Stimulated activated naive B cell treated with anti-CD40 and anti-IgM and Interleukin-4, amounts not matched to agents 10 μg/mL and 1 μg/mL and 100 μg/mL, for 72 hours (primary cell): ENCODE measurements around the gene NUCB2.
"Not testable (repeated sequence)": the region's sequence is repeated elsewhere in the genome, so short reads cannot be mapped to it uniquely, and the experiment has no call there.

Experiments
- ATAC-seq, 2 donors: fragments of 150-1000 bp; cut with Tn5 transposase; replicated peaks; 2 replicates each; pipeline ENCODE4 v1.10.0; 2021; ENCODE audit warnings: moderate library complexity in 1 of 2
- DNase-seq: peaks from one replicate; pipeline ENCODE4 v3.0.0; 2021
- H3K27ac Mint-ChIP-seq: one replicate; pipeline ENCODE4 v1.8.0; 2022; ENCODE audit warnings: mild to moderate bottlenecking, mixed read lengths
- H3K27me3 Mint-ChIP-seq, 2 donors: one replicate each; pipeline ENCODE4 v1.8.0; 2022; ENCODE audit warnings: mixed read lengths in 2 of 2
- H3K36me3 Mint-ChIP-seq, 2 donors: one replicate each; pipeline ENCODE4 v1.8.0; 2022; ENCODE audit warnings: mixed read lengths in 2 of 2, mild to moderate bottlenecking in 1 of 2
- H3K4me1 Mint-ChIP-seq, 2 donors: one replicate each; pipeline ENCODE4 v1.8.0; 2022; ENCODE audit warnings: mixed read lengths in 2 of 2, mild to moderate bottlenecking in 1 of 2
- H3K4me3 Mint-ChIP-seq, 2 donors: one replicate each; pipeline ENCODE4 v1.8.0; 2022; ENCODE audit warnings: mild to moderate bottlenecking in 2 of 2, mixed read lengths in 2 of 2, moderate library complexity in 1 of 2
- H3K9me3 Mint-ChIP-seq, 2 donors: one replicate each; pipeline ENCODE4 v1.8.0; 2022; ENCODE audit warnings: mixed read lengths in 2 of 2, mild to moderate bottlenecking in 1 of 2

NUCB2 gene

GRCh38 chr11:17257196-17257595 is 19.3 kb upstream of the NUCB2 start:
- DNase-seq (no peak), ATAC-seq (no peak)
- H3K9me3 Mint-ChIP-seq: no peaks in the 10 kb centered on the region
- no peak overlapping the region for H3K4me3 Mint-ChIP-seq
- H3K36me3 Mint-ChIP-seq: no peaks in the 10 kb centered on the region
- H3K4me1 Mint-ChIP-seq: no peaks in the 10 kb centered on the region
- H3K27ac Mint-ChIP-seq: no peak overlapping the region
- H3K27me3 Mint-ChIP-seq: peaks cover 0 to 1% of the 10 kb centered on the region in 2 donors

DNA sequence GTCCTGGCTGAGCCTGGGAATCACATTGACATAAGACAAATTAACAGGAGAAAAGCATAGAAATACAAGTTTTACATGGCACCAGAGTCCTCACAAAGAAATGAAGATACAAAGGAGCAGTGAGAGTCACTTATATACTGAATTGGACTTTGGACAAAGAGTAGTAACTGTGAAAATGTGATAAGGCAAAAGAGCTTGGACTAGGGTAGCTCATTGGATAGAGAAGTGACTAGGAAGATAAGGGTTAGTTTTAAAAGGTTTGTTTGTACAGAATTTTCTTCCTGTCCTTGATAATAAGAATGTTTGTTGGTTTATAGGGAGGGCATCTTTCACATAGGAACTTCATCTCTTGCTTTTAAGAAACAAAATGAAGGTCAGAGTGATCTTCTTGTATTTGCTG is 17.9 kb upstream of the NUCB2 start:
- Mint-ChIP-seq H3K4me3 (no peak overlapping the region), H3K9me3 (no peaks in the 10 kb centered on the region), H3K36me3 (no peaks in the 10 kb centered on the region), H3K4me1 (no peaks in the 10 kb centered on the region), H3K27ac (no peak overlapping the region), H3K27me3 (peaks cover 4 to 5% of the 10 kb centered on the region in 2 donors)
- DNase-seq: no peak
- ATAC-seq: no peak

DNA sequence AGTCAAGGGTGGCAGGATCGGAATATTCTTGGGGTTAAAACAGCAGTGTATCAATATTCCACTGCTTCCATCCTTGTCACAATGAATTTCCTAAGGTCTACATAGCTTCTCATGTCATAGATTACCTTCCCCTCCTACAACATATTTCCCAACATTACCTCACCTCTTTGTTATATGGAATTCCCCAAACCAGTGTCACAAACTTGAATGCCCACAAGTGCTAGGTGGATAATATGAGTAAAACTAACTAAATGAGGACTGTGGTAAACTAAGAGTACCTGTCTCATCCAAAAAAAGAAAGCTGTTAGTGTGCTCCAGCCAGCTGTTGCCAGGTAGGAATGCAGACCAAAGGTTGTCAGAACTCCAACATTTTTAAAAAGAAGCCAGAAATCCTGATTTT is 17.0 kb upstream of the NUCB2 start:
- H3K36me3 Mint-ChIP-seq: no peaks in the 10 kb centered on the region
- no peaks in the 10 kb centered on the region for H3K4me1 Mint-ChIP-seq
- ATAC-seq (no peak), DNase-seq (no peak)
- peaks cover 4 to 5% of the 10 kb centered on the region in 2 donors for H3K27me3 Mint-ChIP-seq
- no peak overlapping the region for H3K4me3 Mint-ChIP-seq
- no peak overlapping the region for H3K27ac Mint-ChIP-seq
- H3K9me3 Mint-ChIP-seq: no peaks in the 10 kb centered on the region

- Mint-ChIP-seq H3K9me3 (no peaks in the 10 kb centered on the region), H3K36me3 (no peaks in the 10 kb centered on the region), H3K4me3 (no peak overlapping the region), H3K27me3 (peaks cover 4 to 5% of the 10 kb centered on the region in 2 donors), H3K4me1 (no peaks in the 10 kb centered on the region), H3K27ac (no peak overlapping the region)
- no peak for ATAC-seq
- no peak for DNase-seq
These were observed 16.5 kb upstream of the NUCB2 start for GRCh38 chr11:17260020-17260419.

- Mint-ChIP-seq H3K36me3 (no peaks in the 10 kb centered on the region), H3K27me3 (peaks cover 4 to 5% of the 10 kb centered on the region in 2 donors), H3K4me1 (peaks cover under 1 to 5% of the 10 kb centered on the region in 2 donors), H3K27ac (no peak overlapping the region), H3K9me3 (no peaks in the 10 kb centered on the region), H3K4me3 (no peak overlapping the region)
- DNase-seq (no peak), ATAC-seq (no peak)
These were observed 12.8 kb upstream of the NUCB2 start for GRCh38 chr11:17263769-17264168.

DNA sequence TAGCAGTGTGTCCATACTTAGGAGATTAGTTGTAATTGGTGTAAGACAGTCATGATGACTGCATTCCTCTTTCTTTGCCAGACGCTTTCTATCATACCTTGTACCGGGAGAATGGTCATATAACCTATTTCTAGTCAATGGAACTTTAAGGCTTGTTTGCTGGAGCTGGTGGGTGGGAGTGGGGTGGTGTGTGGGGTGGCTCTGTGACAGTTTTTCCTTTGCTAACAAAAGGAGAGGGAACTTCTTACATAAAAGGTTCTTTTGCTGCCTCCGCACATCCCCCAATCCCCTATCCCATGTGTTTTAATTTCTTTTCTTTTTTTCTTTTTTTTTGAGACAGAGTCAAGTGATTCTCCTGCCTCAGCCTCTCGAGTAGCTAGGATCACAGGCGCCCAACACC is 9.8 kb upstream of the NUCB2 start:
- no peak overlapping the region for H3K4me3 Mint-ChIP-seq
- no peak for ATAC-seq

DNA sequence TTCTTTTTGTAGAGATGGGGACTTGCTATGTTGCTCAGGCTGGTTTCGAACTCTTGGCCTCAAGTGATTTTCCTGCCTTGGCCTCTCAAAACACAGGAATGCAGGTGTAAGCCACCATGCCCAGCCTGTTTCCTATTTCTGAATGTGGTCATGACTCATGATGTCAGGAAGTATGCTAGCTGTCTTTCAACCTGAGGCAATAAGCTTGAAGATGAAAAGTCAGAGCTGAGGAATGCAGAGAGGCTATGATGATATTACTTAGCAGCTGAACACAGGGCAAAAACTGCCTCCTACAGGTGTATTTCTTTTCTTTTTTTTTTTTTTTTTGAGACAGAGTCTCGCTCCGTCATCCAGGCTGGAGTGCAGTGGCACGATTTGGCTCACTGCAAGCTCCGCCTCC is 9.0 kb upstream of the NUCB2 start:
- Mint-ChIP-seq H3K4me1 (peaks cover 5 to 8% of the 10 kb centered on the region in 2 donors), H3K27ac (no peak overlapping the region), H3K36me3 (no peaks in the 10 kb centered on the region), H3K27me3 (peaks cover 5% of the 10 kb centered on the region in 2 donors), H3K4me3 (no peak overlapping the region), H3K9me3 (no peaks in the 10 kb centered on the region)
- ATAC-seq (no peak), DNase-seq (no peak)

More for the DNA sequence above, 9.8 kb upstream of the NUCB2 start:
- DNase-seq: no peak
- H3K4me1 Mint-ChIP-seq: peaks cover 5 to 8% of the 10 kb centered on the region in 2 donors
- H3K27ac Mint-ChIP-seq: no peak overlapping the region
- no peaks in the 10 kb centered on the region for H3K36me3 Mint-ChIP-seq
- no peaks in the 10 kb centered on the region for H3K9me3 Mint-ChIP-seq
- peaks cover 4 to 5% of the 10 kb centered on the region in 2 donors for H3K27me3 Mint-ChIP-seq

DNA sequence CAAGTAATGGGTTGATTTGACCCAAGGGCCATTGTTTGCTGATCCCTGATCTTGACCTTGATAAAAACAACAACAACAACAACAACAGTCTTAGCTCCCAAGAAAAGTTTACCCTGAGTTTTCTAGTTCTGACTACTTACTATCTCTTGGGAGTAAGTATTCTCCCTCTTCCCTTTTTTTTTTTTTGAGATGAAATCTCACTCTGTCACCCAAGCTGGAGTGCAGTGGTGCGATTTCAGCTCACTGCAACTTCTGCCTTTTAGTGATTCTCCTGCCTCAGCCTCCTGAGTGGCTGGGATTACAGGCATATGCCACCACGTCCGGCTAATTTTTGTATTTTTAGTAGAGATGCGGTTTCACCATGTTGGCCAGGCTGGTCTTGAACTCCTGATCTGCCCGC is 8.0 kb upstream of the NUCB2 start:
- H3K4me3 Mint-ChIP-seq, H3K27ac Mint-ChIP-seq, H3K27me3 Mint-ChIP-seq, H3K4me1 Mint-ChIP-seq, DNase-seq, H3K36me3 Mint-ChIP-seq, H3K9me3 Mint-ChIP-seq: not testable (repeated sequence)
- ATAC-seq: peak in 1 of 2 donors; percentile 25

GRCh38 chr11:17268902-17269301 is 7.6 kb upstream of the NUCB2 start:
- Mint-ChIP-seq H3K9me3 (no peaks in the 10 kb centered on the region), H3K27me3 (peaks cover 0 to 3% of the 10 kb centered on the region in 2 donors), H3K27ac (no peak overlapping the region), H3K4me3 (no peak overlapping the region), H3K4me1 (peaks cover 5 to 8% of the 10 kb centered on the region in 2 donors), H3K36me3 (no peaks in the 10 kb centered on the region)
- ATAC-seq: no peak
- DNase-seq: no peak

- H3K9me3 Mint-ChIP-seq: no peaks in the 10 kb centered on the region
- H3K27ac Mint-ChIP-seq: no peak overlapping the region
- no peak overlapping the region for H3K4me3 Mint-ChIP-seq
- H3K27me3 Mint-ChIP-seq: peaks cover 0 to 3% of the 10 kb centered on the region in 2 donors
- DNase-seq: no peak
- H3K4me1 Mint-ChIP-seq: peaks cover 12 to 28% of the 10 kb centered on the region in 2 donors
- no peak for ATAC-seq
- H3K36me3 Mint-ChIP-seq: no peaks in the 10 kb centered on the region
These were observed 3.7 kb upstream of the NUCB2 start for GRCh38 chr11:17272801-17273200.

DNA sequence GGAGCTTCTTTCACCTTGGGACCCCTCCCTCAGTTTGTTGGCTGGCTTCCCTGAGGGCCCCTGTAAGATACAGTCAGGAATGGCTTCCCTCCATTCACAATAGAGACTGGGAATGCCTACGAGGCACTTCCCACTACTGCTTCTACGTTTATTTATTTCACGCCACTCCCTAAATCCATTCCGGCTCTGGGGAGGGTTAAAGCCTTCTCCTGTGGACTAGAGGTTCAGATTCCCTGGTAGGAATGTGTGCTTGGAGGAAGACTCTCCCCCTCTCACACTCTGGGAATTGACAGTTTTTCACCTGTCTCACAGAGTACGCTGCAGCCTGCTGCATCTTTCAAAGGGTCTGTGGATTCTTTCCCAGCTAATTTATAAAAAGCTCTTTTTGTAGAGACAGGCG is 3.3 kb upstream of the NUCB2 start:
- DNase-seq (no peak), ATAC-seq (no peak)
- H3K27ac Mint-ChIP-seq: no peak overlapping the region
- H3K27me3 Mint-ChIP-seq: peaks cover 0 to 3% of the 10 kb centered on the region in 2 donors
- H3K36me3 Mint-ChIP-seq: no peaks in the 10 kb centered on the region
- no peak overlapping the region for H3K4me3 Mint-ChIP-seq
- H3K9me3 Mint-ChIP-seq: no peaks in the 10 kb centered on the region
- H3K4me1 Mint-ChIP-seq: peaks cover 12 to 32% of the 10 kb centered on the region in 2 donors

GRCh38 chr11:17273668-17274282 is 2.8 kb upstream of the NUCB2 start:
- no peak overlapping the region for H3K4me3 Mint-ChIP-seq
- H3K36me3 Mint-ChIP-seq: no peaks in the 10 kb centered on the region

GRCh38 chr11:17275400-17276235 is 921 bp upstream of the NUCB2 start:
- peaks cover 0 to 3% of the 10 kb centered on the region in 2 donors for H3K27me3 Mint-ChIP-seq
- no peak for DNase-seq
- no peak for ATAC-seq

More at GRCh38 chr11:17273668-17274282, 2.8 kb upstream of the NUCB2 start:
- Mint-ChIP-seq H3K27ac (no peak overlapping the region), H3K4me1 (peaks cover 14 to 33% of the 10 kb centered on the region in 2 donors), H3K27me3 (peaks cover 0 to 3% of the 10 kb centered on the region in 2 donors), H3K9me3 (no peaks in the 10 kb centered on the region)
- no peak for ATAC-seq
- no peak for DNase-seq

GRCh38 chr11:17277024-17277584 is 565 bp downstream of the NUCB2 start:
- DNase-seq (no peak), ATAC-seq (peak; percentile 26 to 27)
- Mint-ChIP-seq H3K27me3 (peaks cover 0 to 3% of the 10 kb centered on the region in 2 donors), H3K9me3 (no peaks in the 10 kb centered on the region), H3K4me3 (peak overlapping the region; percentile 97 to 98), H3K36me3 (no peaks in the 10 kb centered on the region), H3K27ac (peak overlapping the region; percentile 93), H3K4me1 (peaks cover 10 to 29% of the 10 kb centered on the region in 2 donors)

More at GRCh38 chr11:17275400-17276235, 921 bp upstream of the NUCB2 start:
- H3K27ac Mint-ChIP-seq: peak overlapping the region; percentile 93
- no peaks in the 10 kb centered on the region for H3K9me3 Mint-ChIP-seq
- no peaks in the 10 kb centered on the region for H3K36me3 Mint-ChIP-seq
- peak overlapping the region; percentile 97 to 98 for H3K4me3 Mint-ChIP-seq
- H3K4me1 Mint-ChIP-seq: peaks cover 10 to 29% of the 10 kb centered on the region in 2 donors
